Measurements from ENCODE around the gene NR2C2. TPM values are rescaled to one million over a fixed set of nuclear protein-coding genes. Genes with fewer than 3 reads are reported as not detected.

The NR2C2 gene
- polyA plus RNA-seq, 1 experiment: 17.9 TPM

DNA sequence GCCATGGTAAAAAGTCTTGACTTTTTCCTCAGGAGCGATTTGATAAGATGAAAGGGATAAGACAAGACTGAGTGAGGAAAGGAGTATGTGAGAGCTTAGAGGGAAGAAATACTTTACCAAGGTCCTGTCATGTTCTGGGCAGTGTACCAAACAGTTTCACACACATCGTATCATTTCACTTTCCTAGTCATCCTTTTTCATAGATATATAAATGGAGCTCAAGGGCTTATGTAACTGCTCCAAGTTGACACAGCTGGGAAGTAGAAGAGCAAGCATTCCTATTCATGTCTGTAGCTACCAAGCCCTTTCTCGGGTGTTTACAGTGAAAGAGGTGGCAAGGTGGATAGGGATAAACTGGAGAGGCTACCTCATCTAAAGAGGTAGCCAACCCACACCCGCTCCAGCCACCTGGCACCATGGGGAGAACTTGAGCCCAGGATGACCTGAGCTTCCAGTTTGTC, 60.3 kb downstream of the NR2C2 start:
- peak; percentile 69 for DNase-seq (ENCODE audit: low read depth)
- H3K4me3 ChIP-seq (ENCODE audit: low read depth, low read length): no peak overlapping the region
- no peaks in the 10 kb centered on the region for H3K27me3 ChIP-seq (ENCODE audit: control insufficient read depth, insufficient read depth, low read length)
- POLR2A ChIA-PET: interaction anchor here (0.8 kb wide), 1 partner anchor 18 kb away, joined by 4 read pairs; no protein-coding TSS in a partner anchor
- no peaks in the 10 kb centered on the region; the same call in none of the 2 replicates for H3K36me3 ChIP-seq (ENCODE audit: control insufficient read depth, insufficient read depth, low read length)
- CTCF ChIA-PET: interaction anchor here (0.9 kb wide), 1 partner anchor 81 kb away, joined by 3 read pairs; no protein-coding TSS in a partner anchor
- TF ChIP-seq, protein P1, sequence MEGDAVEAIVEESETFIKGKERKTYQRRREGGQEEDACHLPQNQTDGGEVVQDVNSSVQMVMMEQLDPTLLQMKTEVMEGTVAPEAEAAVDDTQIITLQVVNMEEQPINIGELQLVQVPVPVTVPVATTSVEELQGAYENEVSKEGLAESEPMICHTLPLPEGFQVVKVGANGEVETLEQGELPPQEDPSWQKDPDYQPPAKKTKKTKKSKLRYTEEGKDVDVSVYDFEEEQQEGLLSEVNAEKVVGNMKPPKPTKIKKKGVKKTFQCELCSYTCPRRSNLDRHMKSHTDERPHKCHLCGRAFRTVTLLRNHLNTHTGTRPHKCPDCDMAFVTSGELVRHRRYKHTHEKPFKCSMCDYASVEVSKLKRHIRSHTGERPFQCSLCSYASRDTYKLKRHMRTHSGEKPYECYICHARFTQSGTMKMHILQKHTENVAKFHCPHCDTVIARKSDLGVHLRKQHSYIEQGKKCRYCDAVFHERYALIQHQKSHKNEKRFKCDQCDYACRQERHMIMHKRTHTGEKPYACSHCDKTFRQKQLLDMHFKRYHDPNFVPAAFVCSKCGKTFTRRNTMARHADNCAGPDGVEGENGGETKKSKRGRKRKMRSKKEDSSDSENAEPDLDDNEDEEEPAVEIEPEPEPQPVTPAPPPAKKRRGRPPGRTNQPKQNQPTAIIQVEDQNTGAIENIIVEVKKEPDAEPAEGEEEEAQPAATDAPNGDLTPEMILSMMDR (IDR thresholded peaks at IDR 0.05; ENCODE audit: insufficient read depth, low read depth, low read length): no peak

DNA sequence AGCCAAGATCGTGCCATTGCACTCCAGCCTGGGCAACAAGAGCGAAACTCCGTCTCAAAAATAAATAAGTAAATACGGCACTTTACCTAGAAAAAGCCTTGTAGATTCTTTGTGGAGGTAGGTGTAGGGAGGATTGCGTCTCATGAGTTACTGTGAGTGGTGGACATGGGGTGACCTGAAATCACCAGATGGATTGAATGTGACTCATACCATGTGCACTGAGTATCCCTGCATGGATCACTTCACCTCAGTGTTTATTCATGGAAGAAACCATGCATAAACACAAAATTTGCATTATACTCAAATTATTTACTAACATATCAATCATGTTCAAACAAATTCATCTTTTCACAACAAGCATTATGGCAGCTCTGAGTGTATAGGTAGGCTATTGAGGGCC, 61.8 kb downstream of the NR2C2 start:
- H3K27me3 ChIP-seq (ENCODE audit: control insufficient read depth, insufficient read depth, low read length): no peaks in the 10 kb centered on the region
- no peak overlapping the region for H3K4me3 ChIP-seq (ENCODE audit: low read depth, low read length)
- CTCF ChIA-PET: no interaction called here
- POLR2A ChIA-PET: no interaction called here
- no peak for DNase-seq (ENCODE audit: low read depth)
- TF ChIP-seq, protein P1 (IDR thresholded peaks at IDR 0.05; ENCODE audit: insufficient read depth, low read depth, low read length): no peak
- H3K36me3 ChIP-seq (ENCODE audit: control insufficient read depth, insufficient read depth, low read length): peaks cover 5% of the 10 kb centered on the region

DNA sequence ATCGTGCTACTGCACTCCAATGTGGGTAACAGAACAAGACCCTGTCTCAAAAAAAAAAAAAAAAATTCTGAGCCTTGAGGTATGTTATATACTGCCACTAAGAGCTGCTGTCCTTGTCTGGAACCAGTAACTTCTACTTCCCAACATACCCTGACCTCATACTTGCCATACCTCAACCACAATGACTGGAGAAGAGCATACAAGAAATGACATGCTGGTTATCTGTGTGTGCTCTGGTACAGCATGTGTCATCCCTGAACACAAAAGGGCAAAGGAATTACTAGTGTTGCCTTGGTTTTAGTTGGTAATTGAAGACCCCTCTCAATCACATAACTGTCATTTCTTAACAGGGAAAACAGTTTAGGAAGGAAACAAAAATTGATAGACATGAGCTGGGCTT, 63.3 kb downstream of the NR2C2 start:
- CTCF ChIA-PET: interaction anchor here (0.6 to 1.5 kb wide), 3 partner anchors 15 to 96 kb away, joined by 3 to 5 read pairs (median 4); no protein-coding TSS in a partner anchor
- peaks cover 5% of the 10 kb centered on the region for H3K36me3 ChIP-seq (ENCODE audit: control insufficient read depth, insufficient read depth, low read length)
- POLR2A ChIA-PET: interaction anchor here (0.6 kb wide), 1 partner anchor 38 kb away, joined by 3 read pairs; no protein-coding TSS in a partner anchor

DNA sequence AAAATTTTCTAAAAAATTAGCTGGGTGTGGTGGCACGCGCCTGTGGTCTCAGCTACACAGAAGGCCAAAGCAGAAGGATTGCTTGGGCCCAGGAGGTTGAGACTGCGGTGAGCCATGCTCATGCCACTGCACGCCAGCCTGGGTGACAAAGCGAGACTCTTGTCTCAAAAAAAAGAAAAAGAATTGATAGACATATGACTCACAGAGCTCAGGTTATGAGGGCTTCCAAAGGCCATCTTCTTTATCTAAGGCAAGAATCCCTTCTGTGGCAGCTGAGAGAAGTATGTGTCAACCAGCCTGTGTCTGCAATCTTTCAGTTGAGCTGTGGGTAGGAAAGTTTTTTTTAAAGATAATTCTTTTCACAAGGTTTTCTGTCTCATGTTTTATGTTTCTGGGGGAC, 63.8 kb downstream of the NR2C2 start:
- no peaks in the 10 kb centered on the region for H3K27me3 ChIP-seq (ENCODE audit: control insufficient read depth, insufficient read depth, low read length)
- ChIA-PET CTCF (interaction anchor here (0.9 to 1.5 kb wide), 2 partner anchors 14 to 85 kb away, joined by 4 to 5 read pairs; no protein-coding TSS in a partner anchor), POLR2A (no interaction called here)
- no peak for DNase-seq (ENCODE audit: low read depth)
- H3K4me3 ChIP-seq (ENCODE audit: low read depth, low read length): no peak overlapping the region
- TF ChIP-seq, protein P1 (IDR thresholded peaks at IDR 0.05; ENCODE audit: insufficient read depth, low read depth, low read length): no peak
- H3K36me3 ChIP-seq (ENCODE audit: control insufficient read depth, insufficient read depth, low read length): peaks cover 7% of the 10 kb centered on the region

More for the DNA sequence above, 63.3 kb downstream of the NR2C2 start:
- H3K4me3 ChIP-seq (ENCODE audit: low read depth, low read length): no peak overlapping the region
- TF ChIP-seq, protein P1 (IDR thresholded peaks at IDR 0.05; ENCODE audit: insufficient read depth, low read depth, low read length): no peak
- H3K27me3 ChIP-seq (ENCODE audit: control insufficient read depth, insufficient read depth, low read length): no peaks in the 10 kb centered on the region
- DNase-seq (ENCODE audit: low read depth): no peak

DNA sequence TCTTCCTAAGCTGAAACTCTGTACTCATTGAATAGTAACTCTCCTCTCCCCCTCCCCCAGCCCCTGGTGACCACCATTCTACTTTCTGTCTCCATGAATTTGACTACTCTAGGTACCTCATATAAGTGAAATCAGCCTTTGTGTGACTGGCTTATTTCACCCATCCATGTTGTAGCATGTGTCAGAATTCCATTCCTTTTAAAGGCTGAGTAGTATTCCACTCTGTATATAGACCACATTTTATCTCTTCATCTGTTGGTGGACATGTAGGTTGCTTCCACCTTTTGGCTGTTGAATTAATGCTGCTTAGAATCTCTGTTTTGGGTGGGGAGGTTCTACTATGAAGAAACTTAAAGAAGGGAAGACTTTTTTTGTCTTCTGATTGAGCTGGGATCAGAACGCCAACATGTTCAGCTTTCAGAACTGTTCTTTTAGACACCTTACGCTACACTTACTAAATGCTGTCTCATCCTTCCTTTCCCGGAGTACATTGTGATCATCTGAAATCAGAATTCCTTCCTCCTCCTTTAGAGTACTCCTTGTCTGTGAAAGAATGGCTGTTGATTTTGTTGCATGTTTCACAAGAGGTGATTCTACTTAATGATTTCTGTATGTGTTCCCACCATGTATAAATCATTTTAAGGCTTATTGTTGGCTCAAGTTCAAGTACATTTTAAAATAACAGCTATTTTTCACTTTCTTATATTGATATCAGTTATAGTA, 67.4 kb downstream of the NR2C2 start:
- POLR2A ChIA-PET: no interaction called here

More for the DNA sequence above, 67.4 kb downstream of the NR2C2 start:
- TF ChIP-seq, protein P1 (IDR thresholded peaks at IDR 0.05; ENCODE audit: insufficient read depth, low read depth, low read length): no peak
- peaks cover 10% of the 10 kb centered on the region for H3K36me3 ChIP-seq (ENCODE audit: control insufficient read depth, insufficient read depth, low read length)
- CTCF ChIA-PET: no interaction called here
- no peaks in the 10 kb centered on the region for H3K27me3 ChIP-seq (ENCODE audit: control insufficient read depth, insufficient read depth, low read length)
- H3K4me3 ChIP-seq (ENCODE audit: low read depth, low read length): no peak overlapping the region
- no peak for DNase-seq (ENCODE audit: low read depth)
